ENCODE measurements around the gene GSTM4.
"Not testable (repeated sequence)": the region's sequence is repeated elsewhere in the genome, so short reads cannot be mapped to it uniquely, and the experiment has no call there.

GSTM4 gene

DNA sequence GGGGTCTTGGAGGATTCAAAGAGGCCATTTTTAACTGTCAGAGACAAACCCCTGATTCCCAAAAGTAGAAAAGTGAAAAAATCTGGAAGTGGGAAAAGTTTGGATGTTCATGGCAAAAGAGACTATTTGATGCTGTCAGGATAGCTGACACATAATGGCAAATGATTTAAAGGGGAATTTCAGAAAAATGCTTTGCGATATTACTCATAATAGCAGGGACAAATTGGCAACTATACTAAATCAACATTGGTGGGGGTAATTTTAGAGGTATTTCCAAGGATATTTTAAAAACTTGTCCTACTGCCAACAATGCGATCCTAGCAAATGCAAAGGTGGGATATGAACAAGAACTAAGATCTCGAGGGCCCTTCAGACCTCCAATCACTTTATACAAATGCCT lies 5.3 kb upstream of the GSTM4 start:
- no peaks in the 10 kb centered on the region for H3K36me3 ChIP-seq (ENCODE audit: control insufficient read depth in 2 of 2, insufficient read depth in 2 of 2, low read length in 2 of 2)
- no peaks in the 10 kb centered on the region for H3K9me3 ChIP-seq (ENCODE audit: control insufficient read depth in 2 of 2, low read length in 2 of 2)
- peaks cover 2 to 6% of the 10 kb centered on the region in 2 donors for H3K4me1 ChIP-seq (ENCODE audit: control insufficient read depth in 2 of 2, insufficient read depth in 2 of 2, low read length in 2 of 2)
- no peak overlapping the region for H3K4me3 ChIP-seq (ENCODE audit: low read length in 2 of 2)
- no peaks in the 10 kb centered on the region for H3K27me3 ChIP-seq (ENCODE audit: control insufficient read depth in 2 of 2, insufficient read depth in 2 of 2, low read length in 2 of 2)
- no peak overlapping the region for H3K27ac ChIP-seq (ENCODE audit: low read depth in 2 of 2, low read length in 2 of 2)
- H3K9ac ChIP-seq (ENCODE audit: low read depth in 1 of 2, low read length in 2 of 2), result no peak overlapping the region

DNA sequence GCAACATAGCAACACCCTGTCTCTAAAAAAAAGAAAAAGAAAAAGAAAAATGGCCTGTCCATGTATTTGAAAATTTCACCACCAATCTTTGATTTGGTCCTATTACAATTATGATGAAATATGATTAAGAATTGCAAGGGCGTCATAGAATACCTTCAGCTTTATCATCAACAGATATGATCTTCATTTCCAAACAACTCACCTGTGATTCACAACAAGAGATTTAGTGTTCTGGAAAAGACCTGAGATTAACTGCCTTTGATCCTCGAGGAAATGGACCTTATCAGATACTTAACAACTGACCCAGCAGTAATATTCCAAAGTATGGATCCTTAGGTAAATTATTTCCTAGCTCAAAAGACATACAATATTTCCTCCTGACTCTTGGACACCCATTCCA lies 3.5 kb upstream of the GSTM4 start:
- Histone ChIP-seq H3K9me3 (ENCODE audit: control insufficient read depth in 2 of 2, low read length in 2 of 2) (no peaks in the 10 kb centered on the region), H3K27ac (ENCODE audit: low read depth in 2 of 2, low read length in 2 of 2) (no peak overlapping the region), H3K4me1 (ENCODE audit: control insufficient read depth in 2 of 2, insufficient read depth in 2 of 2, low read length in 2 of 2) (peaks cover 7 to 9% of the 10 kb centered on the region in 2 donors), H3K9ac (ENCODE audit: low read depth in 1 of 2, low read length in 2 of 2) (no peak overlapping the region), H3K36me3 (ENCODE audit: control insufficient read depth in 2 of 2, insufficient read depth in 2 of 2, low read length in 2 of 2) (no peaks in the 10 kb centered on the region), H3K4me3 (ENCODE audit: low read length in 2 of 2) (no peak overlapping the region), H3K27me3 (ENCODE audit: control insufficient read depth in 2 of 2, insufficient read depth in 2 of 2, low read length in 2 of 2) (no peaks in the 10 kb centered on the region)

DNA sequence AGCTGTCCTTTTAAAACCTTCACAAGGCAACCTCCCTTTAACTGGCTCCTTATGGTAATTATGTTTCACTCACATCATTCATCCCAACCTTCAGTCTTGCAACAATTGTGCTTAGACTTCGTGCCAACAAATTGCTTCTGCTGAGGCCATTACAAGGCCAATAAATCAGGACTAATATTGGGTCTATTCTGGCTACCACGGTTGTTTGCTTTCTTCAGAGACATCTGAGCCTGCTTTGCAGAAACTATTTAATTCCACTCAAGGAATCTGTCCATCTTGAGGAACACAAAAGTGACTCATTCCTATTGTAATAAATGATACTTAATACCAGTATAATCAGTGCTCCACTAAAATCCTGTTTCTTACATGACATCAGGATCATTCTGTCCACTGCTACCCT lies 2.6 kb upstream of the GSTM4 start:
- no peak overlapping the region for H3K27ac ChIP-seq (ENCODE audit: low read depth in 2 of 2, low read length in 2 of 2)
- H3K4me3 ChIP-seq (ENCODE audit: low read length in 2 of 2), result no peak overlapping the region
- H3K27me3 ChIP-seq (ENCODE audit: control insufficient read depth in 2 of 2, insufficient read depth in 2 of 2, low read length in 2 of 2), result no peaks in the 10 kb centered on the region
- peaks cover 7 to 9% of the 10 kb centered on the region in 2 donors for H3K4me1 ChIP-seq (ENCODE audit: control insufficient read depth in 2 of 2, insufficient read depth in 2 of 2, low read length in 2 of 2)
- peaks cover 0 to under 1% of the 10 kb centered on the region in 2 donors for H3K36me3 ChIP-seq (ENCODE audit: control insufficient read depth in 2 of 2, insufficient read depth in 2 of 2, low read length in 2 of 2)
- H3K9ac ChIP-seq (ENCODE audit: low read depth in 1 of 2, low read length in 2 of 2), result no peak overlapping the region
- no peaks in the 10 kb centered on the region for H3K9me3 ChIP-seq (ENCODE audit: control insufficient read depth in 2 of 2, low read length in 2 of 2)

DNA sequence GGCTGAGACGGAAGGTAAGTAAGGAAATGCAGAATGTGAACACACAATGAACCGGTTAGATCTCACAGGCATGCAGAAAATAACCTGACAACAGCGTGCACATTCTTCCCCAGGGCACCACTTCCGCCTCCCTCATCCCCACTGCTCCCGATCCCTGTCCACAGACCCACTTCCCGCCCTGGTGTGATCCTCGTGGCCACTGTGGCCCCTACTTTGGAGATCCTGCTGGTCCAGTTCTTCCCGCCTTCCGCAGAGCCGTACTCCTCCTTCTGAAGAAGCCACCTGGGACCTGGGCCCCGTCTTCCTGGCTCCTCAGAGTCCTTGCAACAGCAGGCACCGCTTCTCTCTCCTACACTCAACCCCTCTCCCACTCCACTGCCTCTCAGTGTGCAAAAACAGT lies 1.4 kb upstream of the GSTM4 start:
- Histone ChIP-seq H3K9ac (ENCODE audit: low read depth in 1 of 2, low read length in 2 of 2) (no peak overlapping the region), H3K27ac (ENCODE audit: low read depth in 2 of 2, low read length in 2 of 2) (no peak overlapping the region), H3K4me1 (ENCODE audit: control insufficient read depth in 2 of 2, insufficient read depth in 2 of 2, low read length in 2 of 2) (peaks cover 7 to 9% of the 10 kb centered on the region in 2 donors), H3K36me3 (ENCODE audit: control insufficient read depth in 2 of 2, insufficient read depth in 2 of 2, low read length in 2 of 2) (peaks cover 9 to 10% of the 10 kb centered on the region in 2 donors), H3K9me3 (ENCODE audit: control insufficient read depth in 2 of 2, low read length in 2 of 2) (no peaks in the 10 kb centered on the region), H3K27me3 (ENCODE audit: control insufficient read depth in 2 of 2, insufficient read depth in 2 of 2, low read length in 2 of 2) (no peaks in the 10 kb centered on the region), H3K4me3 (ENCODE audit: low read length in 2 of 2) (no peak overlapping the region)

DNA sequence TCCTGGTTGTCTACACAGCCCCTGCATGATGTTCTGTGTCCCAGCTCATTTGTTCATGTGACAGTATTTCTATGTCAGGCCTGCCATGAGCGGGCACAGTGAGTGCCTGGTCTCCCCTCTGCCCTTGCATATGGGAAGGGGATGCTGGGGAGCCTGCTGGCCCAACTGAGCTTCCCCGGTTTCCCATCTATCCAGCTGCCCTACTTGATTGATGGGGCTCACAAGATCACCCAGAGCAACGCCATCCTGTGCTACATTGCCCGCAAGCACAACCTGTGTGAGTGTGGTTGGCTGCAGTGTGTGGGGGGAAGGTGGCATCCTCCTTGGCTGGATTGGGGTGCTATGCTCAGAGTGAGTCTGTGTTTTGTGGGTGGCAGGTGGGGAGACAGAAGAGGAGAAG lies 1.5 kb downstream of the GSTM4 start:
- H3K27ac ChIP-seq (ENCODE audit: low read depth in 2 of 2, low read length in 2 of 2), result no peak overlapping the region
- no peaks in the 10 kb centered on the region for H3K9me3 ChIP-seq (ENCODE audit: control insufficient read depth in 2 of 2, low read length in 2 of 2)
- H3K4me1 ChIP-seq (ENCODE audit: control insufficient read depth in 2 of 2, insufficient read depth in 2 of 2, low read length in 2 of 2), result peaks cover 7 to 9% of the 10 kb centered on the region in 2 donors
- H3K9ac ChIP-seq (ENCODE audit: low read depth in 1 of 2, low read length in 2 of 2), result no peak overlapping the region
- H3K27me3 ChIP-seq (ENCODE audit: control insufficient read depth in 2 of 2, insufficient read depth in 2 of 2, low read length in 2 of 2), result no peaks in the 10 kb centered on the region
- peaks cover 13 to 25% of the 10 kb centered on the region in 2 donors for H3K36me3 ChIP-seq (ENCODE audit: control insufficient read depth in 2 of 2, insufficient read depth in 2 of 2, low read length in 2 of 2)
- H3K4me3 ChIP-seq (ENCODE audit: low read length in 2 of 2), result no peak overlapping the region

DNA sequence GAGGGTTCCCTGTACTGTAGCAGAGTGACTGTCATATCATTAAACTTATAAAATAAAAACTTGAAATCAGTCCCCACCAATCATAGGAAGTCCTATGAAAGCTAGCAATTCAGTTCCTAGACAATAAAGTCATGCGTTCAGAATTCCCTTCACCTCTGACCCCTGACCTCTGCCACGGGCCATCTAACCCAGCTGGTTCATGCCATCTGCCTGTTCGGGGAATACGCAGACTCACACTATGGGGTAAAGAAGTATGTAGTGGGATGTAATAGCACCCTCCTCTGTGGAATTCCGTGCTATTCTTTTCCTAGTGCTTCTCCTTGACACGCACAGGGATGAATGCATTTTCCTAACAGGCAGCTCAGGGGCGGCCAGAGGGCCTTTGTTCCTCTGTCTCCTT lies 2.1 kb downstream of the GSTM4 start:
- Histone ChIP-seq H3K9ac (ENCODE audit: low read depth in 1 of 2, low read length in 2 of 2) (no peak overlapping the region), H3K27me3 (ENCODE audit: control insufficient read depth in 2 of 2, insufficient read depth in 2 of 2, low read length in 2 of 2) (no peaks in the 10 kb centered on the region), H3K36me3 (ENCODE audit: control insufficient read depth in 2 of 2, insufficient read depth in 2 of 2, low read length in 2 of 2) (peaks cover 13 to 25% of the 10 kb centered on the region in 2 donors), H3K9me3 (ENCODE audit: control insufficient read depth in 2 of 2, low read length in 2 of 2) (no peaks in the 10 kb centered on the region), H3K27ac (ENCODE audit: low read depth in 2 of 2, low read length in 2 of 2) (no peak overlapping the region), H3K4me1 (ENCODE audit: control insufficient read depth in 2 of 2, insufficient read depth in 2 of 2, low read length in 2 of 2) (peaks cover 7 to 9% of the 10 kb centered on the region in 2 donors), H3K4me3 (ENCODE audit: low read length in 2 of 2) (no peak overlapping the region)

DNA sequence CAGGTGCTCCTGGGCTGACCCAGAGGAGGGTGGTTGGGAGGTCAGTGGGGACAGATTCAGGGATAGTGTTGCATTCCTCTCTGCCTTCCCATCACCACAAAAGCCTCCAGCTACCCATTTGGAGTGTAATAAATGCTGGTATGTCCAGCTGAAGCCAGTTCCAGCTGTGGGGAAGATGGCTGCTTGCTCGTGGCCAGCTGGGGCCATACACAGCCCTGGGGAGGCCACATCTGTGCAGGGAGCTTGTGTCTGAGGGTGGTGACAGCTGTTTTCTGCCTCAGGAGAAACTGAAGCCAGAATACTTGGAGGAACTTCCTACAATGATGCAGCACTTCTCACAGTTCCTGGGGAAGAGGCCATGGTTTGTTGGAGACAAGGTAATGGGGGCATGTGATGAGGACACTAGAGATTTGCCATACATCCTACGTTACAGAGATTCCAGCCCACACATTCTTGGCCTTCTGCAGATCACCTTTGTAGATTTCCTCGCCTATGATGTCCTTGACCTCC lies 2.7 kb downstream of the GSTM4 start:
- Histone ChIP-seq H3K27ac (ENCODE audit: low read depth in 2 of 2, low read length in 2 of 2) (no peak overlapping the region), H3K4me3 (ENCODE audit: low read length in 2 of 2) (no peak overlapping the region), H3K4me1 (ENCODE audit: control insufficient read depth in 2 of 2, insufficient read depth in 2 of 2, low read length in 2 of 2) (peaks cover 7 to 9% of the 10 kb centered on the region in 2 donors), H3K9me3 (ENCODE audit: control insufficient read depth in 2 of 2, low read length in 2 of 2) (no peaks in the 10 kb centered on the region), H3K9ac (ENCODE audit: low read depth in 1 of 2, low read length in 2 of 2) (no peak overlapping the region), H3K36me3 (ENCODE audit: control insufficient read depth in 2 of 2, insufficient read depth in 2 of 2, low read length in 2 of 2) (peaks cover 13 to 25% of the 10 kb centered on the region in 2 donors), H3K27me3 (ENCODE audit: control insufficient read depth in 2 of 2, insufficient read depth in 2 of 2, low read length in 2 of 2) (no peaks in the 10 kb centered on the region)

DNA sequence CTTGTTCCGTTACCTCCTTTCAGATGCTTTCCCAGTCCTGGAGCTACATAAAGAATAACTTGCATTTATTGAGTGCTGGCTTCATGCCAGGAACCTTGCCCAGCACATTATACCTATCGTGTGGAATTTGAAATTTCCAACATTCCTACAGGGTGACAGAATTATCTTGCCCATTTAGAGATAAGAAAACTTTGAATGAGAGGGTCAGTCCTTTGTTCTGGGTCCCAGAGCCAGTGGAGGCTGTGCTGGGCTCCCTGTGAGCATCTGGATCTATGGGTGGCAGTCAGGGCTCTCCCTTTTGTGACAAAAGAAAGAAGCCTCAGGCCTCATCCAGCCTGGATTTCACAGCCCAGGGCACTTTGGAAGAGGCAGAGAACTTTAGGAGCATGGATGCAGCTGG lies 3.2 kb downstream of the GSTM4 start:
- Histone ChIP-seq H3K9me3 (ENCODE audit: control insufficient read depth in 2 of 2, low read length in 2 of 2) (no peaks in the 10 kb centered on the region), H3K27me3 (ENCODE audit: control insufficient read depth in 2 of 2, insufficient read depth in 2 of 2, low read length in 2 of 2) (no peaks in the 10 kb centered on the region), H3K4me3 (ENCODE audit: low read length in 2 of 2) (no peak overlapping the region), H3K36me3 (ENCODE audit: control insufficient read depth in 2 of 2, insufficient read depth in 2 of 2, low read length in 2 of 2) (peaks cover 13 to 25% of the 10 kb centered on the region in 2 donors), H3K4me1 (ENCODE audit: control insufficient read depth in 2 of 2, insufficient read depth in 2 of 2, low read length in 2 of 2) (peaks cover 7 to 9% of the 10 kb centered on the region in 2 donors), H3K27ac (ENCODE audit: low read depth in 2 of 2, low read length in 2 of 2) (no peak overlapping the region), H3K9ac (ENCODE audit: low read depth in 1 of 2, low read length in 2 of 2) (no peak overlapping the region)

DNA sequence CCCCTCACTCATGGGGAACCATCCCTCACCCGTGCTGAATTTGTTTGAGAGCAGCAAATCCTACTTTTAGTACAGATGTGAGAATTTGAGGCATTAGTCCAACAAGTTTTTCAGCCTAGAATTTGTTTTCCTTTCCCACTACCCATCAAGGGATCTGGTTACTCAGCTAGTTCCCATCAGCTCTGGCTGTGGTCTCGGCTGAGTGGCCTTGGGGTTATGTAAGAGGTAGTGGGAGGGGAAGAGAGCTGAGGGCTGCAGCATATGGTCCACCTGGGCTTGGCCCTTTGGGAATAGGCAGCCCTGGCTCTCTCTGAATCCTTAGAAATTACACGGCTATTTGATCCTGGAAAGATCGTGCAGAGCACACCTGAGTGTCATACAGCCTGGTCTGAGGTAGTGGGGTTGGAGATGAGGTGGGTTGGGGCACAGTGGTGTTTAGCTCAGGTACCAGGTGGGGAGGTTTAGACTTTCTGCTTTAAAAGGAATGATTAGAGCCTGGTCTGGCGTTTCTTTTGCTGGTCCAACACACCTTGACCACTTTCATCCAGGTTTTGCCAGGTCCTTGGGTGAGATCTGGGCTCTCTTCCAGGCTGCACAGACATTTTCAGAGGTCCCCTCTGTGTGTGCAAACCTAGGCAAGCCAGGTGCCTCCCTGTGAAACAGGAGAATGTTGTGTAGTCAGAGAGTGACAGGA lies 4.2 kb downstream of the GSTM4 start:
- H3K36me3 ChIP-seq (ENCODE audit: control insufficient read depth in 2 of 2, insufficient read depth in 2 of 2, low read length in 2 of 2), result peaks cover 13 to 25% of the 10 kb centered on the region in 2 donors
- H3K27ac ChIP-seq (ENCODE audit: low read depth in 2 of 2, low read length in 2 of 2), result no peak overlapping the region
- no peaks in the 10 kb centered on the region for H3K27me3 ChIP-seq (ENCODE audit: control insufficient read depth in 2 of 2, insufficient read depth in 2 of 2, low read length in 2 of 2)
- no peaks in the 10 kb centered on the region for H3K9me3 ChIP-seq (ENCODE audit: control insufficient read depth in 2 of 2, low read length in 2 of 2)
- peaks cover 7% of the 10 kb centered on the region in 2 donors for H3K4me1 ChIP-seq (ENCODE audit: control insufficient read depth in 2 of 2, insufficient read depth in 2 of 2, low read length in 2 of 2)
- H3K9ac ChIP-seq (ENCODE audit: low read depth in 1 of 2, low read length in 2 of 2), result no peak overlapping the region
- no peak overlapping the region for H3K4me3 ChIP-seq (ENCODE audit: low read length in 2 of 2)

DNA sequence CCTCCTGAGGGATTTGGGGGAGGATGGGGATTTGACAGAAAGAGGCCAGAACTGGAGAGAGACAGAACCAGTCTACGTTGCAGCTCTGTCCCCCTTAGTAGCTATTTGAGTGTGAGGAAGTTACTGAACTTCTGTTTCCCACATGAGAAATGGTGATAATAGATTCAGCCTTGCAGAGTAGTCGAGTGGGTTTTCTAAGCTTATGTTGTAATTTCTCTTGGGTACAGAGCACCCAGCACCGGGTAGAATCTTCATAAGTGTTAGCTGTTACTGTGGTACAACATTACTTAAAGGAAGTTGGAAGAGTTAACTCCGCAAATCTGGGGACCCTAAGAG lies 4.8 kb downstream of the GSTM4 start:
- H3K9me3 ChIP-seq (ENCODE audit: control insufficient read depth in 2 of 2, low read length in 2 of 2); H3K4me3 ChIP-seq (ENCODE audit: low read length in 2 of 2); H3K9ac ChIP-seq (ENCODE audit: low read depth in 1 of 2, low read length in 2 of 2); H3K27ac ChIP-seq (ENCODE audit: low read depth in 2 of 2, low read length in 2 of 2); H3K27me3 ChIP-seq (ENCODE audit: control insufficient read depth in 2 of 2, insufficient read depth in 2 of 2, low read length in 2 of 2); H3K4me1 ChIP-seq (ENCODE audit: control insufficient read depth in 2 of 2, insufficient read depth in 2 of 2, low read length in 2 of 2): not testable (repeated sequence)
- H3K36me3 ChIP-seq (ENCODE audit: control insufficient read depth in 2 of 2, insufficient read depth in 2 of 2, low read length in 2 of 2), result peaks cover 13 to 25% of the 10 kb centered on the region in 2 donors

Measured in mucosa of rectum (tissue), 2 donors.